K562 (cell line): Measurements from ENCODE around the gene C10orf105. TPM values are rescaled to one million over a fixed set of nuclear protein-coding genes. Genes with fewer than 3 reads are reported as not detected.

Experiments used
- ARNT ChIP-seq, 2 experiments: fragments of 450-650 bp; IDR thresholded peaks; 2 replicates each; pipeline ENCODE4 v1.6.1; 2016; ENCODE audit warnings: mild to moderate bottlenecking in 1 of 2
- ATF1 ChIP-seq, 2 experiments: fragments of 450-650 bp in 1 of 2; IDR thresholded peaks; 2 replicates each; pipeline ENCODE4 v1.6.1; 2016; ENCODE audit warnings: missing compliant biosample characterization in 1 of 2, missing genetic modification characterization in 1 of 2
- ELK3 ChIP-seq: fragments of 450-650 bp; formaldehyde crosslinking; IDR thresholded peaks from 2 replicates; pipeline ENCODE4 v1.4.0; 2020; ENCODE audit warnings: mild to moderate bottlenecking
- EP300 ChIP-seq: IDR thresholded peaks from 2 replicates; pipeline ENCODE4 v1.6.1; 2012; ENCODE audit warnings: low read length, improper control_type of control experiment
- ESRRA ChIP-seq: fragments of 450-650 bp; IDR thresholded peaks from 2 replicates; pipeline ENCODE4 v1.6.1; 2014; ENCODE audit warnings: low read depth, mild to moderate bottlenecking, moderate library complexity, borderline replicate concordance
- KDM1A ChIP-seq, 2 experiments: fragments of 450-650 bp; IDR thresholded peaks; 2 replicates each; pipeline ENCODE4 v1.6.1; 2016; ENCODE audit warnings: mild to moderate bottlenecking in 2 of 2
- PHB ChIP-seq: fragments of 250-450 bp; sonication (Bioruptor Pico); IDR thresholded peaks from 2 replicates; pipeline ENCODE4 v1.5.0; 2021
- TEAD1 ChIP-seq, 2 experiments: fragments of 450-650 bp in 1 of 2; sonication (generic) in 1 of 2; formaldehyde crosslinking; IDR thresholded peaks; 2 replicates each; pipeline versions ENCODE4 v1.4.0 to v1.8.0; 2020 to 2022; ENCODE audit warnings: mild to moderate bottlenecking in 2 of 2, missing genetic modification reagents in 1 of 2
- TEAD4 ChIP-seq, 2 experiments: sonication (generic) in 1 of 2; formaldehyde crosslinking in 1 of 2; IDR thresholded peaks; 2 replicates each; pipeline versions ENCODE4 v1.6.1 to v1.8.0; 2012 to 2022; ENCODE audit warnings: borderline replicate concordance in 1 of 2, inconsistent platforms in 1 of 2, low read length in 1 of 2, mild to moderate bottlenecking in 1 of 2, missing genetic modification reagents in 1 of 2
- TFAP4 ChIP-seq: sonication (generic); formaldehyde crosslinking; IDR thresholded peaks from 2 replicates; pipeline ENCODE4 v1.8.0; 2022; ENCODE audit warnings: missing genetic modification reagents, mild to moderate bottlenecking, moderate library complexity, borderline replicate concordance
- ZBED1 ChIP-seq: IDR thresholded peaks from 2 replicates; pipeline ENCODE4 v1.6.1; 2014
- ZNF175 ChIP-seq: fragments of 200-800 bp; sonication (Bioruptor generic); IDR thresholded peaks from 2 replicates; pipeline ENCODE4 v1.6.1; 2016; ENCODE audit warnings: low read depth, mild to moderate bottlenecking, missing genetic modification characterization, missing compliant biosample characterization
- ZNF318 ChIP-seq, 2 experiments: fragments of 450-650 bp; IDR thresholded peaks; 2 replicates each; pipeline ENCODE4 v1.6.1; 2016; ENCODE audit warnings: mild to moderate bottlenecking in 2 of 2, borderline replicate concordance in 1 of 2, low read depth in 1 of 2, moderate library complexity in 1 of 2
- ZNF589 ChIP-seq: fragments of 200-800 bp; sonication (Bioruptor generic); IDR thresholded peaks from 2 replicates; pipeline ENCODE4 v1.6.1; 2016; ENCODE audit warnings: low read depth, missing genetic modification characterization, missing compliant biosample characterization
- ZNF668 ChIP-seq: fragments of 250-450 bp; sonication (Bioruptor Pico); IDR thresholded peaks from 2 replicates; pipeline ENCODE4 v1.8.0; 2022; ENCODE audit warnings: mild to moderate bottlenecking, inconsistent platforms
- ZNF830 ChIP-seq: fragments of 250-450 bp; sonication (Bioruptor Pico); IDR thresholded peaks from 2 replicates; pipeline ENCODE4 v1.5.0; 2021; ENCODE audit warnings: mild to moderate bottlenecking
- polyA plus RNA-seq, 8 experiments: library from polyadenylated mRNA; depleted of rRNA in 4 of 8; stranded (reverse) in 5 of 8; unstranded in 3 of 8; fragments of >200 nt; fragmentation: Nextera tagmentation in 2 of 8; fragmentation: Illumina TruSeq in 1 of 8; extraction: Ambion mirVana in 2 of 8; extraction: Trizol in 1 of 8; gene quantifications; 2 replicates each; pipeline versions ENCODE4 v1.2.1 to v1.2.3, GENCODE V29; 2011 to 2014; ENCODE audit warnings: inconsistent platforms in 1 of 8, missing spikeins in 1 of 8
- total RNA-seq, 7 experiments: library from RNA; depleted of rRNA in 6 of 7; stranded (reverse); fragments of >200 nt in 6 of 7; fragmentation: Illumina TruSeq in 2 of 7; extraction: Trizol in 2 of 7; gene quantifications; 2 replicates each; pipeline versions ENCODE4 v1.2.1 to v1.2.3, GENCODE V29; 2011 to 2021; ENCODE audit warnings: low replicate concordance in 1 of 7

The C10orf105 gene
- total and polyA plus RNA-seq, 9 of the 15 experiments (the other 6 are each of a cell fraction or from before 2014, with no cell fraction given) = 0.03 to 0.25 (median 0.04) TPM; not detected in 3

GRCh38 chr10:71753091-71753959 lies 33.7 kb upstream of the C10orf105 start (continued):
- TF ChIP-seq ZNF589 = peak; percentile 98
- TF ChIP-seq TFAP4 (CRISPR knock-in tag) = peak; percentile 84
- TF ChIP-seq KDM1A (IDR thresholded peaks at IDR 0.05) = peak in 1 of 2 experiments; percentile 23; a peak in 1 of 4 replicates
- TF ChIP-seq ELK3 (CRISPR knock-in tag) = 0 out of 2 replicates have a peak, but pooled peaks have one; percentile 14
- peak in 1 of 2 experiments; percentile 85; a peak in 2 of 4 replicates for TF ChIP-seq ZNF318 (IDR thresholded peaks at IDR 0.05; ENCODE audit: borderline replicate concordance in 1 of 2, low read depth in 1 of 2)
- TF ChIP-seq ESRRA = peak; percentile 77
- peak; percentile 69 for TF ChIP-seq ZNF830 (CRISPR knock-in tag)
- TF ChIP-seq ZBED1 = 0 out of 2 replicates have a peak, but pooled peaks have one; percentile 50
- TF ChIP-seq TEAD1 (CRISPR knock-in tag; IDR thresholded peaks at IDR 0.05) = peak in 1 of 2 experiments; percentile 54; a peak in 3 of 4 replicates
- peak; percentile 96 for TF ChIP-seq ZNF175 (CRISPR knock-in tag)
- TF ChIP-seq ARNT (IDR thresholded peaks at IDR 0.05) = no peak; a peak in 1 of 4 replicates
- TF ChIP-seq EP300 = peak; percentile 91
- TF ChIP-seq ZNF668 (CRISPR knock-in tag) = no peak
- peak; percentile 54; the same call in 1 of the 2 replicates for TF ChIP-seq PHB
- peak; percentile 72 for TF ChIP-seq TEAD4 (IDR thresholded peaks at IDR 0.05; ENCODE audit: low read length)
- no peak for TF ChIP-seq TEAD4 (CRISPR knock-in tag; IDR thresholded peaks at IDR 0.05; ENCODE audit: borderline replicate concordance)
- no peak for TF ChIP-seq ATF1 (CRISPR knock-in tag; IDR thresholded peaks at IDR 0.05)
- peak; percentile 53 for TF ChIP-seq ATF1 (tag; IDR thresholded peaks at IDR 0.05)
